A673 (cell line): Measurements from ENCODE around the gene HRH1. TPM values are rescaled to one million over a fixed set of nuclear protein-coding genes. Genes with fewer than 3 reads are reported as not detected.

Source experiments
- BruUV-seq: library from RNA; stranded (reverse); fragments of 400-500 nt; replicated peaks from 2 replicates; lab custom pipeline; 2021; lab: Mats Ljungman, UMichigan
- CTCF ChIA-PET: fragments of 300-600 bp; sonication (Branson Sonifier 250); formaldehyde crosslinking; loops from one replicate; lab custom pipeline; 2022; ENCODE audit warnings: antibody characterized with exemption; lab: Charles Lee
- POLR2A ChIA-PET: fragments of 300-600 bp; sonication (Branson Sonifier 250); formaldehyde crosslinking; loops from one replicate; lab custom pipeline; 2022; ENCODE audit warnings: antibody characterized with exemption; ENCODE audit not compliant: low non-redundant PET; lab: Charles Lee
- DNase-seq: peaks from one replicate; pipeline ENCODE4 v3.0.0-alpha.2; 2015; ENCODE audit warnings: low spot score
- H3K27ac ChIP-seq: fragments of 200-600 bp; sonication (generic); 2 replicates; pipeline ENCODE4 v1.5.1; 2016; ENCODE audit warnings: mixed run types, low read depth, mild to moderate bottlenecking, mixed read lengths, antibody characterized with exemption, low read length; ENCODE audit not compliant: poor library complexity, severe bottlenecking
- H3K27me3 ChIP-seq: fragments of 200-600 bp; sonication (generic); replicated peaks from 2 replicates; pipeline ENCODE4 v1.6.1; 2017; ENCODE audit warnings: mixed run types, low read depth, mild to moderate bottlenecking, mixed read lengths, antibody characterized with exemption, low read length; ENCODE audit not compliant: insufficient read depth, poor library complexity
- H3K36me3 ChIP-seq: fragments of 200-600 bp; sonication (generic); 2 replicates; pipeline ENCODE4 v1.6.1; 2016; ENCODE audit warnings: mixed run types, mild to moderate bottlenecking, mixed read lengths, antibody characterized with exemption, low read length; ENCODE audit not compliant: insufficient read depth, poor library complexity, severe bottlenecking
- H3K4me1 ChIP-seq: fragments of 200-600 bp; sonication (generic); 2 replicates; pipeline ENCODE4 v1.6.1; 2017; ENCODE audit warnings: mixed run types, mild to moderate bottlenecking, mixed read lengths, antibody characterized with exemption, low read length; ENCODE audit not compliant: insufficient read depth, poor library complexity, severe bottlenecking
- H3K4me3 ChIP-seq: fragments of 200-600 bp; sonication (generic); 2 replicates; pipeline ENCODE4 v1.5.1; 2016; ENCODE audit warnings: low read depth, mixed run types, mild to moderate bottlenecking, mixed read lengths, low read length; ENCODE audit not compliant: poor library complexity, severe bottlenecking
- H3K9me3 ChIP-seq: fragments of 200-600 bp; sonication (generic); 2 replicates; pipeline ENCODE4 v1.6.1; 2016; ENCODE audit warnings: mixed run types, low read depth, mild to moderate bottlenecking, mixed read lengths, antibody characterized with exemption, low read length; ENCODE audit not compliant: poor library complexity, severe bottlenecking
- EZH2 ChIP-seq: fragments of 200-600 bp; sonication (generic); IDR thresholded peaks from 2 replicates; pipeline ENCODE4 v1.6.1; 2017; ENCODE audit warnings: borderline replicate concordance, low read depth, mild to moderate bottlenecking, mixed read lengths, antibody characterized with exemption, low read length; ENCODE audit not compliant: poor library complexity, severe bottlenecking
- intact Hi-C: fragments of 100-400 bp; cut with micrococcal nuclease; formaldehyde crosslinking; loops from one replicate; pipeline ENCODE4 v1.10.0; 2022; ENCODE audit not compliant: unreplicated experiment
- total RNA-seq: library from RNA; stranded (reverse); gene quantifications from 2 replicates; pipeline ENCODE4 v1.2.3, GENCODE V29; 2021
- TF ChIP-seq, protein P1 (sequence below): fragments of 300-800, 200-600 bp; sonication (generic); conservative IDR thresholded peaks from 2 replicates; pipeline ENCODE4 v1.5.1; 2017; ENCODE audit warnings: low read depth, mild to moderate bottlenecking, antibody characterized with exemption, low read length, moderate library complexity, mixed read lengths

HRH1 gene
- total RNA-seq, 1 experiment from 2014 or later, result 0.92 TPM

- ChIA-PET POLR2A (no interaction called here), CTCF (no interaction called here)
- Histone ChIP-seq H3K36me3 (no peaks in the 10 kb centered on the region), H3K27me3 (no peaks in the 10 kb centered on the region), H3K4me1 (peaks cover 3% of the 10 kb centered on the region), H3K9me3 (no peaks in the 10 kb centered on the region), H3K27ac (no peak overlapping the region), H3K4me3 (no peak overlapping the region)
- intact Hi-C loops, result no loop called here
- TF ChIP-seq, protein P1, sequence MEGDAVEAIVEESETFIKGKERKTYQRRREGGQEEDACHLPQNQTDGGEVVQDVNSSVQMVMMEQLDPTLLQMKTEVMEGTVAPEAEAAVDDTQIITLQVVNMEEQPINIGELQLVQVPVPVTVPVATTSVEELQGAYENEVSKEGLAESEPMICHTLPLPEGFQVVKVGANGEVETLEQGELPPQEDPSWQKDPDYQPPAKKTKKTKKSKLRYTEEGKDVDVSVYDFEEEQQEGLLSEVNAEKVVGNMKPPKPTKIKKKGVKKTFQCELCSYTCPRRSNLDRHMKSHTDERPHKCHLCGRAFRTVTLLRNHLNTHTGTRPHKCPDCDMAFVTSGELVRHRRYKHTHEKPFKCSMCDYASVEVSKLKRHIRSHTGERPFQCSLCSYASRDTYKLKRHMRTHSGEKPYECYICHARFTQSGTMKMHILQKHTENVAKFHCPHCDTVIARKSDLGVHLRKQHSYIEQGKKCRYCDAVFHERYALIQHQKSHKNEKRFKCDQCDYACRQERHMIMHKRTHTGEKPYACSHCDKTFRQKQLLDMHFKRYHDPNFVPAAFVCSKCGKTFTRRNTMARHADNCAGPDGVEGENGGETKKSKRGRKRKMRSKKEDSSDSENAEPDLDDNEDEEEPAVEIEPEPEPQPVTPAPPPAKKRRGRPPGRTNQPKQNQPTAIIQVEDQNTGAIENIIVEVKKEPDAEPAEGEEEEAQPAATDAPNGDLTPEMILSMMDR, result no peak
- TF ChIP-seq EZH2, result no peak
- BruUV-seq, result no TSS peak
- no peak for DNase-seq
Observed at GRCh38 chr3:11220230-11220629, 65.9 kb downstream of the HRH1 start.

- ChIA-PET POLR2A (no interaction called here), CTCF (no interaction called here)
- DNase-seq, result no peak
Observed at GRCh38 chr3:11221818-11222415, 67.6 kb downstream of the HRH1 start.

DNA sequence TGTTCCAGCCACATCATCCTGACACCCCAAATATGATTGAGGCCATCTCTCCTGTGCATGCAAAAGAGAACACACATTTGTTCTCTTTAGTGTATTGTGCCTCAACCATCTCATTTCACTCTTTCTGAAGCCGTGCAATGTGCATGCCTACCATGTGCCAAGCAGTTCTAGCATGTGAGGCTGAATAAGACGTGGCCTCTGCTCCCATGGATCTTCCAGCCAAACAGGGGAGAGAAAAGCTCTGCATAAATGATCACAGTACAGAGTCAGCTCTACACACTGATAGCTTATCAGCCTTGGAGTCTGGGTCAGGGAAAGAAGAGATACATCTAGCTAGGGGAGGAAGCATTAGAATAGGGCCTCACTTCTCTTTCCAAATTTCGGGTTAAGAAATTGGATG is 69.7 kb downstream of the HRH1 start:
- intact Hi-C loops, result no loop called here
- TF ChIP-seq, protein P1, result no peak
- TF ChIP-seq EZH2, result no peak
- H3K4me3 ChIP-seq, result no peak overlapping the region
- H3K27me3 ChIP-seq, result no peaks in the 10 kb centered on the region
- BruUV-seq, result no TSS peak
- POLR2A ChIA-PET, result no interaction called here
- H3K27ac ChIP-seq, result no peak overlapping the region
- peaks cover 12% of the 10 kb centered on the region for H3K4me1 ChIP-seq
- DNase-seq, result no peak
- CTCF ChIA-PET, result no interaction called here
- H3K36me3 ChIP-seq, result no peaks in the 10 kb centered on the region
- H3K9me3 ChIP-seq, result no peaks in the 10 kb centered on the region

More at GRCh38 chr3:11221818-11222415, 67.6 kb downstream of the HRH1 start:
- intact Hi-C loops, result no loop called here
- TF ChIP-seq EZH2, result no peak
- TF ChIP-seq, protein P1, result peak; percentile 28; the same call in 1 of the 2 replicates
- BruUV-seq, result no TSS peak
- no peaks in the 10 kb centered on the region for H3K9me3 ChIP-seq
- H3K27me3 ChIP-seq, result no peaks in the 10 kb centered on the region
- H3K36me3 ChIP-seq, result no peaks in the 10 kb centered on the region
- H3K4me3 ChIP-seq, result no peak overlapping the region
- H3K27ac ChIP-seq, result no peak overlapping the region
- peaks cover 12% of the 10 kb centered on the region for H3K4me1 ChIP-seq
